GM21381 (cell line): ENCODE results near the gene DAG1.
"Not testable (repeated sequence)": the region's sequence is repeated elsewhere in the genome, so short reads cannot be mapped to it uniquely, and the experiment has no call there.

Experiments used
- ATAC-seq: cut with Tn5 transposase; IDR thresholded peaks from one replicate; pipeline ENCODE4 v1.9.1; 2021; ENCODE audit warnings: mild to moderate bottlenecking, moderate library complexity; ENCODE audit not compliant: unreplicated experiment

The DAG1 gene

DNA sequence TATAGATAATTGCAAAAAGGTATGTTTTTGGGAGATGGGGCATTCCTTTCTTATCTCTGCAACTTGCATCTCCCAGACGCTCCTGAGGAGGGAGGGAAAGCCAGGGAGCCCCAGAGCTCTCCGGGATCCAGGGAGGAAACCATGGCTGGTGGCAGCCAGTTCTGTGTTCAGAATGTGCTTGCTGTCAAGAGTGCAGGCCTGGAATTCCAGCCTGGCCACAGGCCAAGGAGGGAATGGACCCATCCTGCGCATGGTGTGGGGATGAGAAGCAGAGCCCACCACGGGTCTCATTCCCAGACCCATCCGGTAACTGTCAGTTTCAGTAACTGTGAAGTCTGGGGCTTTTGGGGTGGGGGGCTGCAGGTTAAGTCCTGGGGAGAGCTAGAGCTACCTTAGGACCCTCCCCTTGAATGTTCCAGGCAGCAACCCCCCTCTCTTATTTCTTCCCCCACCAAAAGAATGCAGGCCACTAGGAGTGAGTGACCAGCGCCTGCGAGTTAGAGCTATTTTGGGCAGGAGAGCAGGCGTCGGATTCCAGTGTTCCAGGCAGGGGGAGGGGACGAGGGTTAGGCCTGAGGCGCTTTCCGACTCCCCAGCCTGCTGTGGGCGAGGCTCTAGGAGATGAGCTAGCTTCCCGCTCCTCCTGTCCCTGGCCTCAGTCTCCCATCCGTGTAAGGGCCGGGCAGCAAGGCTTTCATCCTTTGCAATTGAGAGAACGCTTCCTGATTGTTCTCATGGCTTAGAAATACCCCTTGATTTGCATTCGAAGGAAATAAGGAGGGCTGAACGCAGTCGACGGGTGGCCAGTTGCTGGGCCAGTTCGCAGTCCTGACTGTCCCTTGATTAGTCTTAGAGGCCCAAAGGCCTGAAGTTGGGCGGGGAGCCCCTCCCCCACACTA is 781 bp upstream of the DAG1 start:
- no peak for ATAC-seq

GRCh38 chr3:49470714-49471420 is 800 bp downstream of the DAG1 start:
- peak; percentile 18 for ATAC-seq

GRCh38 chr3:49471856-49472495 is 1.9 kb downstream of the DAG1 start:
- ATAC-seq, result no peak

DNA sequence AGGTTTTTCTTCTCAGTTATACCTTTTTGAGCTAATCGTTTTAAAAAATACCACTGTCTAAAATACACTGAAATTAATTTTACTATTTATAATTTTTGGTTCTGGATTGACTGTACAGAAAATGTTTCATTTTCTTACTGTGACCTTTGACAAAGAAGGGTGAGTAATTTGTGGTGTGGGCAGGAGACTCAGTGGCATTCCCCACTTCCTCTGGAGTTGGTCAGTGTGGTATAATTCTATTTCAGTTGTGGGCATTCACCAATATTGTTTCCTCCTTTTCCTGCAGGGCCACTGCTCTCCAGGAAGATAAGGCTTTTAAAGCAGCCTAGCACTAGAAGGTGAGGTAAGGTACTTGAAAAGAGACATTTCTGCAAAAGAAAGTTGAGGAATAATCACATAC is 6.5 kb downstream of the DAG1 start:
- ATAC-seq, result peak; percentile 64

GRCh38 chr3:49482766-49483165 is 12.7 kb downstream of the DAG1 start:
- ATAC-seq, result no peak

GRCh38 chr3:49484471-49484870 is 14.4 kb downstream of the DAG1 start:
- ATAC-seq, result no peak

- ATAC-seq, result no peak
These were observed 19.2 kb downstream of the DAG1 start for GRCh38 chr3:49489247-49489646.

DNA sequence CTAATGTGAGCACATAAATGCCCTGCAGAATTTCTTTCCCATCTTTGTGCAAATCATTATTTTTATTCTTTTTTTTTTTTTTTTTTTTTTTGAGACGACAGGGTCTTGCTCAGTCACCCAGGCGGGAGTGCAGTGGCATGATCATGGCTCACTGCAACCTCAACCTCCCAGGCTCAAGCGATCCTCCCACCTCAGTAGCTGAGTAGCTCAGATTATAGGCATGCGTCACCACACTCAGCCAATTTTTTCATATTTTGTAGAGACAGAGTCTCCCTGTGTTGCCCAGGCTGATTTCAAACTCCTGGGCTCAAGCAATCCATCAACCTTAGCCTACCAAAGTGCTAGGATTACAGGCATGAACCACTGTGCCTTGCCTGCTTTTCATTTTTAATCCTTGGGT is 22.9 kb downstream of the DAG1 start:
- no peak for ATAC-seq

DNA sequence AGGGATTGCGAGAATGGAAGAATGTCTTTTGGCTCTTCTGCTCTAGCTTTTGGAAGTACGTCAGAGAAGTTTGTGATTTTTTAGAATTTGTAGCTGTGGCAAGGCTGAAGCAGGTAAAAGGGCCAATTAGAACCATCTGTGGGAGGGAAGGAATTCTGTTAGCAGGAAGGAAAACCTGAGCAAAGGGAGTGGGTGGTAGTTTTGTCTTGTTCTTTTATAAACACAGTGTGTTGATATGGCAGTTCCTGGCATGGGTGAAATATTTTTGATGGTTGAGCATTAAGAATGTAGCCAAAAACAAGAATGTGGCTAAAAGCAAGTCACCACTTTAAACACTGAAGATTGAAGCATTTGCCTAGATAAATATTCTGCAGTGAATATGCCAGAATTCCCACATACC is 23.8 kb downstream of the DAG1 start:
- no peak for ATAC-seq

DNA sequence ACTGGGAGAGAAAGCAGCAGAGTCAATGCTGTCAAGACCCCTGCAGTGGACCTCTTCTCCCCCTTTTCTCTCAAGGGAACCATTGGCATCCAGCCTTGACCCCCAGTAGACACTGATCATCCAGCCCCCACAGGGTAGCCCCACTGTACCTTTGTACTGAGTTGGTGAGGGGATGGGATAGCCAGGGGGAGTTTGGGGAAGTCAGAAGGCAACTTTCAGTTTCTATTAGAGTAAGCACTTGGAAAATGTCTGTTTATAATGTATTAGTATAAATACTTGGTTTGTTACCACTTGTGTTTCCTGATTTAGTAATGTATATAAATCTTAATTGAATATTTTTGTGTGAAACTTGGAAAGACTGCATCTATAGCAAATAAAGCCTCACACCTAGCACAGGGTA is 25.0 kb downstream of the DAG1 start:
- no peak for ATAC-seq

DNA sequence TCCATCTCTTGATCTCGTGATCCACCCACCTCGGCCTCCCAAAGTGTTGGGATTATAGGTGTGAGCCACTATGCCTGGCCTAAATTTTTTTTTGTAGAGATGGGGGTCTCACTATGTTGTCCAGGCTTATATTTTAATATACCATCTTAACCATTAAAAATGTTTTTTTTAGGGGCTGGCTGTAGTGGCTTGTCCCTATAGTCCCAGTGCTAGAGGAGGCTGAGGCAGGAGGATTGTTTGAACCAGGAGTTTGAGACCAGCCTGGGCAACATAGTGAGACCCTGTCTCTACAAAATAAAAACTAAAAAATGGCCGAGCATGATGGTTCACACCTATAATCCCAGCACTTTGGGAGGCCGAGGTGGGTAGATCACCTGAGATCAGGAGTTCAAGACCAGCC is 26.8 kb downstream of the DAG1 start:
- ATAC-seq, result not testable (repeated sequence)

GRCh38 chr3:49497606-49498005 is 27.5 kb downstream of the DAG1 start:
- ATAC-seq, result no peak

- no peak for ATAC-seq
These were observed 28.2 kb downstream of the DAG1 start for GRCh38 chr3:49498239-49498638.

- no peak for ATAC-seq
These were observed 28.6 kb downstream of the DAG1 start for GRCh38 chr3:49498648-49499047.

DNA sequence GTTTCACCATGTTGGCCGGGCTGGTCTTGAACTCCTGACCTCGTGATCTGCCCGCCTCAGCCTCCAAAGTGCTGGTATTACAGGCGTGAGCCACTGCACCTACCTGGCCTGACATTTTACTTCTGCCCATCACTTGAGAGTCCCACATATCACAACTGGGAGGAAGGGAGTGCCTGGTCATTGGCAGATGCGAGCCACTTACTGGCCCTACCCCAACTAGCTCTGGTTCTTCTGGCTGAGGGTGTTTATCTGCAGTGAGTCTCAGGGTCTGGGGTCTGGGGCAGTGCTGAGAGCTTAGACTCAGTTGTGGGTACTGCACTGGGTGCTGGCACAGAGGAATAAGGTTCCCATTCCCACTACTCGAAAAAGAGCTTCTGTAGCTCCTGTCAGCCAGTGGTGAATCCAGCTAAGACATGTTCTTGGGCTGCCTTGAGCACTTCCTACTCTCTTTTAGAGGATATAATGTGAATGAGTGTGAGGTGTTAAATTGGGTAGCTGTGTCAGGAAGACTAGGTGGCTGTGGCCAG is 30.2 kb downstream of the DAG1 start:
- no peak for ATAC-seq

DNA sequence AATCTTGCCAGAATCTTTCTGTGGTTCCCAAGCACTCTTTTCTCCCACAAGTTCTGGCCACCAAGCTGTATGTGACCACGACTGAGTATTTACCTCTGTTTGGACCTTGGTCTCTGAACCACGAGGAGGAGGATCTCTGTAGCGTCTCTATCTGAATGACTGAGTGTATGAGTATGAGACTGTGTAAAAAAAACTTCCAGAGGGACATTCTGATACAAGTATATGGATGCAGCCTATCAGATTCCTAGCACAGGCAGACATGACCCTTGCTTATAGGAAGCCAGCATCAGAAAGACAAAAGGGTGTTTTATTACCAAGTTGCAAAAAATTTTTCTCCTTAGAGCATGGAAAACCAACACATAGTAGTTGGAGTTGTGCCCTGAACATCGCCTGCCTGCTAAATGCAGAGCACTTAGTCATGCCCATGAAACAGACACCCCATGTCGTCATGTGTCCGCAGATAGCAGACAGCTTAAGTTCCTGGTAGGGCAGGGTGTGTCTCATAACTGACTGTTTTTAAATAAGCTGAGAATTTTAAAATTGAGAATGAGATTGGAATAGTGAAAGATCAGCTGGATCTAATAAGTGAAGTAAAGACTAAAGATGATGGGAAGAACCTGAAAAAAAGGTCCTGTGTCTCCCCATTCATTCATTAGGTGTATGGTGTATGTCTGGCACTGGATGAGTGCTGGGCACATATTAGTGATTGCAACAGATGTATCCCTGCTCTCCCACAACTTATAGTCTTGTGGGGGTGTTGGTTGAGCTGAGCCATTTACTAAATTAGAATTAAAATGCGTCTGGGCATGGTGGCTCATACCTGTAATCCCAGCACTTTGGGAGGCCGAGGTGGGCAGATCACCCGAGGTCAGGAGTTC is 30.9 kb downstream of the DAG1 start:
- no peak for ATAC-seq

DNA sequence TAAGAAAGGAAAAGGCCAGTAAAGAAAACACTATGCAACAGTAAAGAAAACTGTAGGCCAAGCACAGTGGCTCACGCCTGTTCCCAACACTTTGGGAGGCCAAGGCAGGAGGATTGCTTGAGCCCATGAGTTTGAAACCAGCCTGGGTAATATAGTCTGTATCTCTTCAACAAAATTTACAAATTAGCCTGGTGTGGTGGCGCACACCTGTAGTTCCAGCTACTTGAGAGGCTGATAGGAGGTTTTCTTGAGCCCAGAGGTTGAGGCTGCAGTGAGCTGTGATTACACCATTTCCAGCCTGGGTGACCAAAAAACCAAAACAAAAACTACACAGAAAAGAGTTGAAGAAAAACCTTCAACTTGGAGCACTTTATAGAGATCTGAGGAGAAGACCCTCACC is 31.8 kb downstream of the DAG1 start:
- ATAC-seq, result no peak

DNA sequence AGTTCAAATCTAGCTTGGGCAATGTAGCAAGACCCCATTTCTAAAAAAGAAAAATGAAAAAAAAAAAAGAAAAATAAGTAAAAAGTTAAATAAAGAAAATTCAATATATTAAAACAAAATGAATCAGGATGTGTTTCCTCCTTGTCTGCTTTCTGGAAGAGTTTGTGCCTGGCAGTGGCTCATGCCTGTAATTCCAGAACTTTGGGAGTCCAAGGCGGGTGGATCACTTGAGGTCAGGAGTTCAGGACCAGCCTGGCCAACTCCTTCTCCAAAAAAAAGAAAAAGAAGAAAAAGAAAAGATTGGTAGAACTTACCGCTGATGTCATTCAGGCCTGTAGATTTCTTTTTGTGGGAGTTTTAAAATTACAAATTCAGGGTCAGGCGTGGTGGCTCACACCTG is 36.8 kb downstream of the DAG1 start:
- ATAC-seq, result no peak

GRCh38 chr3:49509028-49509561 is 39.0 kb downstream of the DAG1 start:
- ATAC-seq, result no peak

DNA sequence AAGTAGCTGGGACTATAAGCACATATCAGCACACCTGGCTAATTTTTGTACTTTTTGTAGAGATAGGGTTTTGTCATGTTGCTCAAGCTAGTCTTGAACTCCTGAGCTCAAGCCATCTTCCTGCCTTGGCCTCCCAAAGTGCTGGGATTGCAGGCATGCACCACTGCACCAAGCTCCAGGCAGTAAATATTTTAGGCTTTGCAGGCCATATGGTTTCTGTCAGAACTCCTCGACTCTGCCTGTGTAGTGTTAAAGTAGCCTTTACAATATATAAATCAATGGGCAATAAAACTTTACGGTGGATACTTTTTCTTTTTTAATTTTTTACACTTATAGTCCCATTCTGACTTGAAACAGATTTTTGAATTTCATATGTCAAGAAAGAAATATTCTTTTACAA is 41.6 kb downstream of the DAG1 start:
- no peak for ATAC-seq
